Activated CD4-positive, alpha-beta T cell treated with anti-CD3 and anti-CD28 coated beads, Interleukin-2, amount 10 ng/mL, durations not matched to agents 24 days and 14 days (primary cell): ENCODE results near the gene SDR39U1. TPM values are rescaled to one million over a fixed set of nuclear protein-coding genes. Genes with fewer than 3 reads are reported as not detected.
A peak's percentile ranks its signal among the peaks of the same experiment; 100 is the strongest.
"Not testable (repeated sequence)": the region's sequence is repeated elsewhere in the genome, so short reads cannot be mapped to it uniquely, and the experiment has no call there.

Experiments used
- DNase-seq: peaks from one replicate; pipeline ENCODE4 v3.0.0; 2022
- H3K27ac Mint-ChIP-seq: one replicate; pipeline ENCODE4 v1.8.0; 2022; ENCODE audit warnings: mild to moderate bottlenecking, mixed read lengths
- H3K27me3 Mint-ChIP-seq: one replicate; pipeline ENCODE4 v1.8.0; 2022; ENCODE audit warnings: mixed read lengths
- H3K36me3 Mint-ChIP-seq: one replicate; pipeline ENCODE4 v1.8.0; 2022; ENCODE audit warnings: low read depth, mild to moderate bottlenecking, mixed read lengths
- H3K4me1 Mint-ChIP-seq: one replicate; pipeline ENCODE4 v1.8.0; 2021; ENCODE audit warnings: mixed read lengths
- H3K4me3 Mint-ChIP-seq: one replicate; pipeline ENCODE4 v1.8.0; 2022; ENCODE audit warnings: mild to moderate bottlenecking, moderate library complexity, mixed read lengths
- H3K9me3 Mint-ChIP-seq: one replicate; pipeline ENCODE4 v1.8.0; 2021; ENCODE audit warnings: mixed read lengths
- intact Hi-C: fragments of 100-400 bp; cut with micrococcal nuclease; formaldehyde crosslinking; loops from one replicate; pipeline ENCODE4 v1.15.1; 2023
- total RNA-seq: library from RNA; stranded (reverse); gene quantifications from 2 replicates; pipeline ENCODE4 v1.2.3, GENCODE V29; 2022

SDR39U1 gene
- total RNA-seq, result 40.8 and 49.7 TPM in 2 replicates

- Mint-ChIP-seq H3K36me3 (peaks cover 53% of the 10 kb centered on the region), H3K4me1 (peaks cover 49% of the 10 kb centered on the region), H3K27me3 (peaks cover 4% of the 10 kb centered on the region)
Measured at GRCh38 chr14:24442240-24443052, at the start of gene SDR39U1. Gene SDR39U1, minus strand, starts transcription at chr14:24442776. Its CDS starts 7 bp downstream, at chr14:24442769.

GRCh38 chr14:24491586-24492408, 49.2 kb upstream of the SDR39U1 start:
- H3K4me3 Mint-ChIP-seq, intact Hi-C loops, H3K4me1 Mint-ChIP-seq, DNase-seq, H3K27ac Mint-ChIP-seq, H3K9me3 Mint-ChIP-seq, H3K27me3 Mint-ChIP-seq, H3K36me3 Mint-ChIP-seq: not testable (repeated sequence)

More at GRCh38 chr14:24442240-24443052, at the start of gene SDR39U1:
- Mint-ChIP-seq H3K27ac (peak within 1 kb of the TSS; percentile 99), H3K4me3 (peak within 1 kb of the TSS; percentile 98), H3K9me3 (peaks cover 5% of the 10 kb centered on the region)
- peak; percentile 99 for DNase-seq
- intact Hi-C loops, result loop anchor here (1.0 to 10.0 kb wide), 8 partner anchors 11 to 878 kb away; partner anchors contain the start of genes AP1G2, GZMB, LTB4R and LTB4R2

- intact Hi-C loops, result loop anchor here (5.0 kb wide), 3 partner anchors 149 to 669 kb away; partner anchors contain the start of gene GZMB
- H3K9me3 Mint-ChIP-seq, result peaks cover 2% of the 10 kb centered on the region
- no peak overlapping the region for H3K4me3 Mint-ChIP-seq
Measured at GRCh38 chr14:24483604-24484252, 41.2 kb upstream of the SDR39U1 start.

GRCh38 chr14:24482699-24483303, 40.2 kb upstream of the SDR39U1 start:
- H3K27me3 Mint-ChIP-seq, H3K27ac Mint-ChIP-seq, DNase-seq, H3K36me3 Mint-ChIP-seq, H3K4me3 Mint-ChIP-seq, H3K9me3 Mint-ChIP-seq: not testable (repeated sequence)
- H3K4me1 Mint-ChIP-seq, result peaks cover 19% of the 10 kb centered on the region
- intact Hi-C loops, result loop anchor here (5.0 kb wide), 3 partner anchors 150 to 670 kb away; partner anchors contain the start of gene GZMB

More at GRCh38 chr14:24483604-24484252, 41.2 kb upstream of the SDR39U1 start:
- peak; percentile 66 for DNase-seq
- Mint-ChIP-seq H3K27ac (peak overlapping the region; percentile 23), H3K27me3 (no peaks in the 10 kb centered on the region), H3K36me3 (peaks cover 1% of the 10 kb centered on the region), H3K4me1 (peaks cover 19% of the 10 kb centered on the region)

- Mint-ChIP-seq H3K4me1 (peaks cover 19% of the 10 kb centered on the region), H3K27me3 (no peaks in the 10 kb centered on the region), H3K27ac (peak overlapping the region; percentile 56), H3K4me3 (peak overlapping the region; percentile 39), H3K36me3 (peaks cover 2% of the 10 kb centered on the region), H3K9me3 (peaks cover 6% of the 10 kb centered on the region)
- DNase-seq, result peak; percentile 83
- intact Hi-C loops, result loop anchor here (5.0 kb wide), 3 partner anchors 151 to 671 kb away; partner anchors contain the start of gene GZMB
Measured at GRCh38 chr14:24481622-24482324, 39.2 kb upstream of the SDR39U1 start.

- intact Hi-C loops, result loop anchor here (5.0 kb wide), 3 partner anchors 152 to 672 kb away; partner anchors contain the start of gene GZMB
- not testable (repeated sequence) for H3K27ac Mint-ChIP-seq, H3K36me3 Mint-ChIP-seq, H3K9me3 Mint-ChIP-seq, H3K27me3 Mint-ChIP-seq, DNase-seq, H3K4me3 Mint-ChIP-seq
- peaks cover 19% of the 10 kb centered on the region for H3K4me1 Mint-ChIP-seq
Measured at GRCh38 chr14:24479999-24480398, 37.4 kb upstream of the SDR39U1 start.

- H3K27ac Mint-ChIP-seq, result no peak overlapping the region
- peaks cover 13% of the 10 kb centered on the region for H3K9me3 Mint-ChIP-seq
- no peaks in the 10 kb centered on the region for H3K4me1 Mint-ChIP-seq
Measured at GRCh38 chr14:24475261-24475660, 32.7 kb upstream of the SDR39U1 start.

GRCh38 chr14:24473211-24473610, 30.6 kb upstream of the SDR39U1 start:
- Mint-ChIP-seq H3K27ac (no peak overlapping the region), H3K4me3 (no peak overlapping the region), H3K27me3 (peaks cover 2% of the 10 kb centered on the region), H3K9me3 (peaks cover 7% of the 10 kb centered on the region), H3K36me3 (no peaks in the 10 kb centered on the region), H3K4me1 (no peaks in the 10 kb centered on the region)
- DNase-seq, result no peak
- intact Hi-C loops, result no loop called here

More at GRCh38 chr14:24475261-24475660, 32.7 kb upstream of the SDR39U1 start:
- H3K36me3 Mint-ChIP-seq, result peaks cover 2% of the 10 kb centered on the region
- H3K27me3 Mint-ChIP-seq, result no peaks in the 10 kb centered on the region
- H3K4me3 Mint-ChIP-seq, result no peak overlapping the region
- intact Hi-C loops, result no loop called here
- no peak for DNase-seq

- H3K9me3 Mint-ChIP-seq, result peaks cover 15% of the 10 kb centered on the region
- intact Hi-C loops, DNase-seq, H3K27me3 Mint-ChIP-seq, H3K27ac Mint-ChIP-seq, H3K36me3 Mint-ChIP-seq, H3K4me3 Mint-ChIP-seq, H3K4me1 Mint-ChIP-seq: not testable (repeated sequence)
Measured at GRCh38 chr14:24470450-24470849, 27.9 kb upstream of the SDR39U1 start.

GRCh38 chr14:24465805-24466204, 23.2 kb upstream of the SDR39U1 start:
- peaks cover 3% of the 10 kb centered on the region for H3K4me1 Mint-ChIP-seq
- no peak overlapping the region for H3K27ac Mint-ChIP-seq
- H3K36me3 Mint-ChIP-seq, result peaks cover 2% of the 10 kb centered on the region
- intact Hi-C loops, result no loop called here
- peaks cover 2% of the 10 kb centered on the region for H3K27me3 Mint-ChIP-seq
- peaks cover 10% of the 10 kb centered on the region for H3K9me3 Mint-ChIP-seq
- H3K4me3 Mint-ChIP-seq, result no peak overlapping the region
- DNase-seq, result no peak

GRCh38 chr14:24465368-24465767, 22.8 kb upstream of the SDR39U1 start:
- Mint-ChIP-seq H3K4me1 (peaks cover 3% of the 10 kb centered on the region), H3K36me3 (peaks cover 2% of the 10 kb centered on the region), H3K9me3 (peaks cover 12% of the 10 kb centered on the region), H3K4me3 (no peak overlapping the region), H3K27me3 (peaks cover 2% of the 10 kb centered on the region), H3K27ac (no peak overlapping the region)
- intact Hi-C loops, result no loop called here
- no peak for DNase-seq

- peaks cover 13% of the 10 kb centered on the region for H3K9me3 Mint-ChIP-seq
- intact Hi-C loops, result no loop called here
- peaks cover 2% of the 10 kb centered on the region for H3K36me3 Mint-ChIP-seq
- no peak for DNase-seq
- no peak overlapping the region for H3K4me3 Mint-ChIP-seq
- no peak overlapping the region for H3K27ac Mint-ChIP-seq
- peaks cover 2% of the 10 kb centered on the region for H3K27me3 Mint-ChIP-seq
- peaks cover 3% of the 10 kb centered on the region for H3K4me1 Mint-ChIP-seq
Measured at GRCh38 chr14:24463884-24464785, 21.6 kb upstream of the SDR39U1 start.
